WTC11 (cell line): ENCODE data around the gene CRYBA2. TPM values are rescaled to one million over a fixed set of nuclear protein-coding genes. Genes with fewer than 3 reads are reported as not detected.

ENCODE experiments used
- ATAC-seq: fragments of 200-7000 bp; cut with Tn5 transposase; 2 replicates; pipeline ENCODE4 v1.10.0; 2021; ENCODE audit warnings: mild to moderate bottlenecking, moderate library complexity
- CTCF ChIA-PET: fragments of 300-600 bp; sonication (Branson Sonifier 250); formaldehyde crosslinking; loops from one replicate; lab custom pipeline; 2021; ENCODE audit warnings: antibody characterized with exemption; lab: Charles Lee
- POLR2A ChIA-PET: fragments of 350-600 bp; sonication (Branson Sonifier 250); formaldehyde crosslinking; loops from one replicate; lab custom pipeline; 2021; ENCODE audit warnings: antibody characterized with exemption; lab: Charles Lee
- DNase-seq: peaks from one replicate; pipeline ENCODE4 v3.0.0; 2021; ENCODE audit warnings: low spot score
- H3K27ac Mint-ChIP-seq: 2 replicates; pipeline ENCODE4 v1.8.0; 2021; ENCODE audit warnings: mixed read lengths
- H3K27me3 Mint-ChIP-seq: 2 replicates; pipeline ENCODE4 v1.8.0; 2021; ENCODE audit warnings: low read depth, mild to moderate bottlenecking, moderate library complexity, mixed read lengths
- H3K36me3 Mint-ChIP-seq: 2 replicates; pipeline ENCODE4 v1.8.0; 2021; ENCODE audit warnings: mixed read lengths
- H3K4me1 Mint-ChIP-seq: 2 replicates; pipeline ENCODE4 v1.8.0; 2022; ENCODE audit warnings: mixed read lengths
- H3K4me3 Mint-ChIP-seq: 2 replicates; pipeline ENCODE4 v1.8.0; 2021; ENCODE audit warnings: mild to moderate bottlenecking, moderate library complexity, mixed read lengths
- H3K9me3 Mint-ChIP-seq: 2 replicates; pipeline ENCODE4 v1.8.0; 2021; ENCODE audit warnings: mixed read lengths
- EMX1 ChIP-seq: fragments of 250-450 bp; sonication (Bioruptor Pico); IDR thresholded peaks from 2 replicates; pipeline ENCODE4 v1.8.0; 2021; ENCODE audit warnings: mild to moderate bottlenecking
- NR2C2 ChIP-seq: sonication (generic); formaldehyde crosslinking; IDR thresholded peaks from 2 replicates; pipeline ENCODE4 v1.8.0; 2022; ENCODE audit warnings: mild to moderate bottlenecking, missing genetic modification reagents
- SP1 ChIP-seq: sonication (generic); formaldehyde crosslinking; conservative IDR thresholded peaks from 2 replicates; pipeline ENCODE4 v1.8.1; 2022; ENCODE audit warnings: missing genetic modification reagents
- ZNF219 ChIP-seq: sonication (generic); formaldehyde crosslinking; IDR thresholded peaks from 2 replicates; pipeline ENCODE4 v1.8.0; 2023; ENCODE audit warnings: missing genetic modification reagents, mild to moderate bottlenecking, borderline replicate concordance
- ZNF263 ChIP-seq: sonication (generic); formaldehyde crosslinking; IDR thresholded peaks from 2 replicates; pipeline ENCODE4 v1.8.1; 2022; ENCODE audit warnings: low read depth, mild to moderate bottlenecking, moderate library complexity, missing genetic modification reagents
- total RNA-seq: library from RNA; stranded (reverse); gene quantifications from 3 replicates; pipeline ENCODE4 v1.2.3, GENCODE V29; 2021
- TF ChIP-seq, protein P1 (sequence below): sonication (generic); formaldehyde crosslinking; IDR thresholded peaks from 2 replicates; pipeline ENCODE4 v1.8.0; 2022; ENCODE audit warnings: mild to moderate bottlenecking, missing genetic modification reagents
- TF ChIP-seq, protein P2 (sequence below): fragments of 200-600 bp; IDR thresholded peaks from 2 replicates; pipeline ENCODE4 v1.8.0; 2022; ENCODE audit warnings: antibody characterized with exemption
- TF ChIP-seq, protein P3 (sequence below): sonication (generic); formaldehyde crosslinking; IDR thresholded peaks from 2 replicates; pipeline ENCODE4 v1.8.1; 2023; ENCODE audit warnings: mild to moderate bottlenecking, missing genetic modification reagents, moderate library complexity
- TF ChIP-seq, protein P4 (sequence below): fragments of 250-450 bp; sonication (Bioruptor Pico); IDR thresholded peaks from 2 replicates; pipeline ENCODE4 v1.9.0; 2021; ENCODE audit warnings: mild to moderate bottlenecking, borderline replicate concordance

CRYBA2 gene
- total RNA-seq, 1 experiment from 2014 or later: not detected

DNA sequence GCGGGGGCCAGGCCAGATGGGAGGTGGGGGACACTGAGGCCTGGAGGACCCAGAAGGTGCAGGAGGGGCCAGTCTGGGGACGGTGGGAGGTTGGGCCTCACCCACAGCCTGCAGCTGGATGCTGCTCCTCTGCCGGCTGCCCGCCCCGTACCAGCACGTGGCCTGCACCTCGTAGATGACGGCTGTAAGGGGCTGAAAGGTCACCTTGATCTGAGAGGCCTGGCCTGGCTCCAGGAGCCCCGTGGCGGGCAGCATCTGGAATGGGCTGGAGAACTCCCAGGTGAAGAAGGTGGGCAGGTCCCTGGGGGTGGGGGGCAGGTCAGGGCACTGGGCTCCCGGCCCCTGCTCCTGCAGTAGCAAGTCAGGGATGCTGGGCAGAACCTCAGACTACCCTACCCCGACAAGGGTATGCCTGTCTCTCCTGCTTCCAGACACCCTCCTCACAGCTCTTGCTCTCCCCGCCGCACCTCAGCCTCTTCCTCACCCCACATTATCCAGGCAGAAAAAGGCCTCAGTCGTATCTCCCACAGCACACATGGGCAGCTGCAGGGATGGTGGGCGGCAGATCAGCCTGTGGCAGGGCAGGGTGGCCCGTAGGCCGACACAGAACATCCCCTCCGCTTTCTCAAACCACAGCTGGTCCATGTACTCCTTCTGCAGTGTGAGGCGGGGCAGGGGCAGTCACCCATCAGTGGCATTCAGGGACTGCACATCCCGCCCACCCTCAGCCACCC, 38.0 kb upstream of the CRYBA2 start (continued):
- TF ChIP-seq, protein P1, sequence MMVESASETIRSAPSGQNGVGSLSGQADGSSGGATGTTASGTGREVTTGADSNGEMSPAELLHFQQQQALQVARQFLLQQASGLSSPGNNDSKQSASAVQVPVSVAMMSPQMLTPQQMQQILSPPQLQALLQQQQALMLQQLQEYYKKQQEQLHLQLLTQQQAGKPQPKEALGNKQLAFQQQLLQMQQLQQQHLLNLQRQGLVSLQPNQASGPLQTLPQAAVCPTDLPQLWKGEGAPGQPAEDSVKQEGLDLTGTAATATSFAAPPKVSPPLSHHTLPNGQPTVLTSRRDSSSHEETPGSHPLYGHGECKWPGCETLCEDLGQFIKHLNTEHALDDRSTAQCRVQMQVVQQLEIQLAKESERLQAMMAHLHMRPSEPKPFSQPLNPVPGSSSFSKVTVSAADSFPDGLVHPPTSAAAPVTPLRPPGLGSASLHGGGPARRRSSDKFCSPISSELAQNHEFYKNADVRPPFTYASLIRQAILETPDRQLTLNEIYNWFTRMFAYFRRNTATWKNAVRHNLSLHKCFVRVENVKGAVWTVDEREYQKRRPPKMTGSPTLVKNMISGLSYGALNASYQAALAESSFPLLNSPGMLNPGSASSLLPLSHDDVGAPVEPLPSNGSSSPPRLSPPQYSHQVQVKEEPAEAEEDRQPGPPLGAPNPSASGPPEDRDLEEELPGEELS: no peak

DNA sequence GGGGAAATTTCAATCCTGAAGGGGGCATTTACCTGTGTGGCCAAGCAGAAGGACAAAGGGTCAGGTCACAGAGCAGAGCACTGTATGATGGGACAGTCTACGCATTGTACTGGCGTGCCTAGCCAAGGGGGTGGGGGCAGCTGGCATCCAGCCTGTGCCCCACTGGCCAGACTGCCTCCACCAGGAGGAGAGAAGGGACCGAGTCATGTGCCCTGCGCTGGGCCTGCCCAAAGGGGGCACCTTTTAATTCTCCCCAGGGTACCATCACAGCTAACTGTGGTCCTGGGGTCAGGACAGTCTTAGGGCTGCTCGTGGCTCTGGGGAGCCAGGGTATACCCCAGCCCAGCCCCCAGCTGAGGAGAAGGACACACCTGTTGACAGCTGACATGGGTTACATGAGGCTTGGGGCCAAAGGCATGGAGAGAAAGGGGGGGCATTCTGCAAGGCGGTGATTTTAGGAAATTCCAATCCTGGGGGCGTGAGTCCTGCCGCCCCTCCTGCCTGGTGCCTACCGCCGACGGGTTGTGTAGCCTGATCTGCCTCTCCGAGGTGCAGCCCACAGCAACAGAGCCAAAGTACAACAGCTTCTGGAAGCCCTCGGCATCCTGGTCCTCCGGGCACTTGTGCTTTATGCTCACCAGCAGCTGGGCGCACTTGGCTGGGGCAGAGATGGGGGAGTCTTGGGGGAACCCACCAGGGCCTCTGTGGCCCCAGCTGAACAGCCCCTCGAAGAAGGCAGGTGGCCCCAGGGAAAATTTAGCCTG, 37.1 kb upstream of the CRYBA2 start:
- no peak overlapping the region for H3K4me3 Mint-ChIP-seq
- peaks cover under 1% of the 10 kb centered on the region; the same call in 1 of the 2 replicates for H3K27me3 Mint-ChIP-seq
- no peaks in the 10 kb centered on the region for H3K9me3 Mint-ChIP-seq
- no peak for DNase-seq
- TF ChIP-seq NR2C2 (CRISPR knock-in tag): no peak
- TF ChIP-seq SP1 (CRISPR knock-in tag): no peak
- TF ChIP-seq, protein P2, sequence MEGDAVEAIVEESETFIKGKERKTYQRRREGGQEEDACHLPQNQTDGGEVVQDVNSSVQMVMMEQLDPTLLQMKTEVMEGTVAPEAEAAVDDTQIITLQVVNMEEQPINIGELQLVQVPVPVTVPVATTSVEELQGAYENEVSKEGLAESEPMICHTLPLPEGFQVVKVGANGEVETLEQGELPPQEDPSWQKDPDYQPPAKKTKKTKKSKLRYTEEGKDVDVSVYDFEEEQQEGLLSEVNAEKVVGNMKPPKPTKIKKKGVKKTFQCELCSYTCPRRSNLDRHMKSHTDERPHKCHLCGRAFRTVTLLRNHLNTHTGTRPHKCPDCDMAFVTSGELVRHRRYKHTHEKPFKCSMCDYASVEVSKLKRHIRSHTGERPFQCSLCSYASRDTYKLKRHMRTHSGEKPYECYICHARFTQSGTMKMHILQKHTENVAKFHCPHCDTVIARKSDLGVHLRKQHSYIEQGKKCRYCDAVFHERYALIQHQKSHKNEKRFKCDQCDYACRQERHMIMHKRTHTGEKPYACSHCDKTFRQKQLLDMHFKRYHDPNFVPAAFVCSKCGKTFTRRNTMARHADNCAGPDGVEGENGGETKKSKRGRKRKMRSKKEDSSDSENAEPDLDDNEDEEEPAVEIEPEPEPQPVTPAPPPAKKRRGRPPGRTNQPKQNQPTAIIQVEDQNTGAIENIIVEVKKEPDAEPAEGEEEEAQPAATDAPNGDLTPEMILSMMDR: no peak
- no peak for TF ChIP-seq ZNF263 (CRISPR knock-in tag)
- TF ChIP-seq, protein P3, sequence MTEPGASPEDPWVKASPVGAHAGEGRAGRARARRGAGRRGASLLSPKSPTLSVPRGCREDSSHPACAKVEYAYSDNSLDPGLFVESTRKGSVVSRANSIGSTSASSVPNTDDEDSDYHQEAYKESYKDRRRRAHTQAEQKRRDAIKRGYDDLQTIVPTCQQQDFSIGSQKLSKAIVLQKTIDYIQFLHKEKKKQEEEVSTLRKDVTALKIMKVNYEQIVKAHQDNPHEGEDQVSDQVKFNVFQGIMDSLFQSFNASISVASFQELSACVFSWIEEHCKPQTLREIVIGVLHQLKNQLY (CRISPR knock-in tag): no peak
- H3K4me1 Mint-ChIP-seq: peaks cover 3% of the 10 kb centered on the region
- 0 out of 2 replicates have a peak overlapping the region, but pooled peaks have one; percentile 26 for H3K27ac Mint-ChIP-seq
- CTCF ChIA-PET: interaction anchor here (0.5 to 8.4 kb wide), 107 partner anchors 10 to 530 kb away, joined by 3 to 91 read pairs (median 5); partner anchors contain the start of genes CDK5R2, CFAP65, CNPPD1 and DNPEP
- POLR2A ChIA-PET: no interaction called here
- no peaks in the 10 kb centered on the region for H3K36me3 Mint-ChIP-seq
- no peak for ATAC-seq

DNA sequence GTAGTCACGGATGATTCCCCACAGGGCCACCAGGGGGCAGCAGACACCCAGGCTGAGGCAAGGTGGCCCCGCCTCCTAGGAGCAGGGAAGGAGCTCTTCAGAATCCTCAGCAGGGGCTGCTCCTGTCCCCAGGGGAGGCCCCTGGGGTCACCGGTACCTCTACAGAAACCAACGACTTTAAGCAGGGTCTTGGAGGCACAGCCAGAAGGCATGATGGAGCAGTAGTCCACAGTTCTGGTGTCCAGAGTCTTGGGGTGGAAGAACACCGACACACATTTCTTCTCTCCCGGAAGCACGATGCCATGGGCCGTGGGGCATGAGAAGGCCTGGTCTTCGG, 36.6 kb upstream of the CRYBA2 start:
- Mint-ChIP-seq H3K36me3 (no peaks in the 10 kb centered on the region), H3K9me3 (no peaks in the 10 kb centered on the region), H3K27ac (0 out of 2 replicates have a peak overlapping the region, but pooled peaks have one; percentile 26), H3K27me3 (no peaks in the 10 kb centered on the region; the same call in 1 of the 2 replicates), H3K4me3 (no peak overlapping the region), H3K4me1 (peaks cover 3% of the 10 kb centered on the region)
- CTCF ChIA-PET: interaction anchor here (0.5 to 8.4 kb wide), 107 partner anchors 11 to 531 kb away, joined by 3 to 91 read pairs (median 5); partner anchors contain the start of genes CDK5R2, CFAP65, CNPPD1 and DNPEP
- TF ChIP-seq, protein P2: peak; percentile 94
- no peak for TF ChIP-seq SP1 (CRISPR knock-in tag)
- POLR2A ChIA-PET: no interaction called here
- DNase-seq (peak; percentile 89), ATAC-seq (peak; percentile 96)

DNA sequence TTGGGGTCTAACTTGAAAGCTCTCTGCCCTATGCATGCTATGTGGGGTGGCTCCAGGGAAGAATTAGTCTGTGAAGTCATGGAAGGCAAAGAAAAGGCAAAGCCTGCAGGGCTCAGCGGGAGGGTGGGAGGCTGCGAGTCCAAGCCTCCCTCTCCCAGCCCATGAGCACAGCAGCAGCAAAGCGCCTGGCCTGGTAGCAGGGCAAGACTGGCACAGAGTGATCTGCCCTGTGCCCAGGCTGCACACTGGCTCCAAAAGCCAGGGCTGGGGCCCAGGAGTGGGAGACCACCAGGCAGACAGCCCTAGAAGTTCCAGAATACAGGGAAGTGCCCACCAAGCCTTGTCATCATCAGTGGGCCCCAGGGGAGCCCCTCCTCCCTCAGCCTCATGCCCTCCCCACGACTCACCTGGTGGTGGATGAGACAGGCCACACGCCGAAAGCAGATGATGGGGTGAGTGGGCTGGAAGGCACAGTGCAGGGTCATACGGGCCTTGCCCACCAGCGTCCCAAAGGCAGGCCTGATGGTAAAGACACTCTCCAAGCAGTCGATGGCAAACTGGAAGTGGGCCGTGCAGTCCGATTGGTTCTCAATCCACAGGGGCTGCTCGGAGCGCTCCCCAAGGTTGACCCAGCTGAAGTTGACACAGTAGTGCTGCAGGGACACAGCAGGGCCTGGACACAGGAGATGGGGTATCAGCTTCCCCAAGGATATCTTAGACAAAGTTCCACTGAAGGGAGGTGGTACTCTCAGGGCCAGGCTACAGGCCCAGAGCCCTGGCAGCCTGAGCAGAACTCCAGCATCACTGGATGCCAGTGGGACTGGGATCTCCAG, 36.0 kb upstream of the CRYBA2 start:
- no peaks in the 10 kb centered on the region for H3K36me3 Mint-ChIP-seq
- ATAC-seq: no peak

More for the DNA sequence above, 36.0 kb upstream of the CRYBA2 start:
- no peak overlapping the region for H3K27ac Mint-ChIP-seq
- peaks cover 3% of the 10 kb centered on the region for H3K4me1 Mint-ChIP-seq
- ChIA-PET CTCF (interaction anchor here (0.6 to 8.4 kb wide), 89 partner anchors 11 to 531 kb away, joined by 3 to 91 read pairs (median 6); partner anchors contain the start of genes CDK5R2, CFAP65, CNPPD1 and DNPEP), POLR2A (no interaction called here)
- no peaks in the 10 kb centered on the region for H3K9me3 Mint-ChIP-seq
- H3K4me3 Mint-ChIP-seq: no peak overlapping the region
- no peaks in the 10 kb centered on the region; the same call in 1 of the 2 replicates for H3K27me3 Mint-ChIP-seq
- TF ChIP-seq ZNF219 (CRISPR knock-in tag) (no peak), EMX1 (CRISPR knock-in tag) (no peak)
- TF ChIP-seq, protein P4, sequence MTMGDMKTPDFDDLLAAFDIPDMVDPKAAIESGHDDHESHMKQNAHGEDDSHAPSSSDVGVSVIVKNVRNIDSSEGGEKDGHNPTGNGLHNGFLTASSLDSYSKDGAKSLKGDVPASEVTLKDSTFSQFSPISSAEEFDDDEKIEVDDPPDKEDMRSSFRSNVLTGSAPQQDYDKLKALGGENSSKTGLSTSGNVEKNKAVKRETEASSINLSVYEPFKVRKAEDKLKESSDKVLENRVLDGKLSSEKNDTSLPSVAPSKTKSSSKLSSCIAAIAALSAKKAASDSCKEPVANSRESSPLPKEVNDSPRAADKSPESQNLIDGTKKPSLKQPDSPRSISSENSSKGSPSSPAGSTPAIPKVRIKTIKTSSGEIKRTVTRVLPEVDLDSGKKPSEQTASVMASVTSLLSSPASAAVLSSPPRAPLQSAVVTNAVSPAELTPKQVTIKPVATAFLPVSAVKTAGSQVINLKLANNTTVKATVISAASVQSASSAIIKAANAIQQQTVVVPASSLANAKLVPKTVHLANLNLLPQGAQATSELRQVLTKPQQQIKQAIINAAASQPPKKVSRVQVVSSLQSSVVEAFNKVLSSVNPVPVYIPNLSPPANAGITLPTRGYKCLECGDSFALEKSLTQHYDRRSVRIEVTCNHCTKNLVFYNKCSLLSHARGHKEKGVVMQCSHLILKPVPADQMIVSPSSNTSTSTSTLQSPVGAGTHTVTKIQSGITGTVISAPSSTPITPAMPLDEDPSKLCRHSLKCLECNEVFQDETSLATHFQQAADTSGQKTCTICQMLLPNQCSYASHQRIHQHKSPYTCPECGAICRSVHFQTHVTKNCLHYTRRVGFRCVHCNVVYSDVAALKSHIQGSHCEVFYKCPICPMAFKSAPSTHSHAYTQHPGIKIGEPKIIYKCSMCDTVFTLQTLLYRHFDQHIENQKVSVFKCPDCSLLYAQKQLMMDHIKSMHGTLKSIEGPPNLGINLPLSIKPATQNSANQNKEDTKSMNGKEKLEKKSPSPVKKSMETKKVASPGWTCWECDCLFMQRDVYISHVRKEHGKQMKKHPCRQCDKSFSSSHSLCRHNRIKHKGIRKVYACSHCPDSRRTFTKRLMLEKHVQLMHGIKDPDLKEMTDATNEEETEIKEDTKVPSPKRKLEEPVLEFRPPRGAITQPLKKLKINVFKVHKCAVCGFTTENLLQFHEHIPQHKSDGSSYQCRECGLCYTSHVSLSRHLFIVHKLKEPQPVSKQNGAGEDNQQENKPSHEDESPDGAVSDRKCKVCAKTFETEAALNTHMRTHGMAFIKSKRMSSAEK: no peak
- TF ChIP-seq, protein P1: no peak
- no peak for DNase-seq
